Stimulated activated CD8-positive, alpha-beta memory T cell treated with anti-CD3 and anti-CD28 coated beads, Interleukin-2, amount 100 ng/mL, for 1 hour (primary cell): ENCODE results near the gene FZD7.
A peak's percentile ranks its signal among the peaks of the same experiment; 100 is the strongest.

Source experiments
- DNase-seq, 2 donors: peaks; one replicate each; pipeline ENCODE4 v3.0.0-alpha.2; 2020; ENCODE audit warnings: low read depth in 2 of 2

The FZD7 gene

DNA sequence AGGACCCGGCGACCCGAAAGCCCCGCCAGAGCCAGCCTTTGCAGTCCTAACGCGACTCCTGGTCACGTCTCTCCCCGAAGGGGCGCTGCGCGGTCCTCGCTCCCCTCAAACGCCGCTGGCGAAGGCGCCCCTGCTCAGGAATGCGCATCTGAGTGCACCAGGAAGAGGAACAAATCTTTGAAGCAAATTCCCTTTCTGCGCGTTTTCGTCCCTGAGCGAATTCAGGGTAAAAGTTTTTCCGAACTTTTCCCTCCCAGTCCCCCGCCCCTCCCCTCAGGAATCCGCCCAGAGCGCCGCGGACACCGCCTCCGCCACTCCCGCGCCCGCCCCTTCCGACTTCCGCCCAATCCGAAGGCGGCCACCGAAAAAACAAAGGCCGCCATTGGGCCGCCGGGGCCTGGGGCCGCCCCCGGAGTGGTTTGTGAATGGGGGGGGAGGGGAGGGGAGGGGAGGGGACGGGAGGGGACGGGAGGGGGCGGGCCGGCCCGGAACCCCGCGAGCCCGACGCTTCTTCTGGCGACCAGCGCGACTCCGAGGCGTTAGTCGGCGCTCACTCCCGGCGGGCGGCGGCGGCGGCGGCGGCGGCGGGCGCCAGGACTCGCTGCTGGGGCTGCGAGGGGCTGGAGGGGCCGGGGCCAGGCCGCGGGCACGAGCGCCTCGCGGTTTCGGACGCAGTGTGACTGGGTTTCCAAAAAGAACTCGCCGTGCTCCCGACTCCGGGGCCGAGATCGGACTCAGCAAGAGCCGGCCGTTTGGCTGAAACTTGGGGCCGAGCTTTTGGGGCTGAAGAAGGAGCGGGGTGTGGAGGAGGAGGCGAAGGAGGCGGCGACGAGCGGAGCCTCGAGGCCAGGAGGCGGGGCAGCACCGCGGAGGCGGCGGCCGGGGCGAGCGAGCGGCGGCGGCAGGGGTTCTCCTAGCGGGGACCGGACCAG lies at the start of gene FZD7:
FZD7 (plus strand) TSS at position 539 of the 932 bp plus-strand sequence. CDS start 793 bp downstream, outside the sequence.
- DNase-seq, result peak; percentile 60 to 76

DNA sequence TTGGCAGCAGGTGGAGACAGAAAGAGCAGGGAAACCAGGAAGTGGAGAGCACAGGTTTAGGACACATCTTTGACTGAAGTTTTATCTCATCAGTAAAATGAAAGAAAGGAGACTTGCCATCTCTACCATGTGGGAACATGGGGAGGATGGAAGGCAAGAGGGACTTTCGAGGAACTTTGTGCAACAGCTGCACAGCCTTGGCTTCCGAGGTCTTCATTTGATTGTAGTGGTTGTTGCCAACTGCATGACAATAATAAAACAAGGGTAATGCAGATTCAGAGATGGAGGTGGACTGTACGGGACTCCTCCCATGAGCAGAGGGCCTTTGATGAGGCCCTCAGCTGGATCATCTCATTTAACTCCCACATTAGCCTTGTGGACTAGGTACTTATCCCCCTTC lies 49.3 kb upstream of the FZD7 start:
- no peak for DNase-seq

DNA sequence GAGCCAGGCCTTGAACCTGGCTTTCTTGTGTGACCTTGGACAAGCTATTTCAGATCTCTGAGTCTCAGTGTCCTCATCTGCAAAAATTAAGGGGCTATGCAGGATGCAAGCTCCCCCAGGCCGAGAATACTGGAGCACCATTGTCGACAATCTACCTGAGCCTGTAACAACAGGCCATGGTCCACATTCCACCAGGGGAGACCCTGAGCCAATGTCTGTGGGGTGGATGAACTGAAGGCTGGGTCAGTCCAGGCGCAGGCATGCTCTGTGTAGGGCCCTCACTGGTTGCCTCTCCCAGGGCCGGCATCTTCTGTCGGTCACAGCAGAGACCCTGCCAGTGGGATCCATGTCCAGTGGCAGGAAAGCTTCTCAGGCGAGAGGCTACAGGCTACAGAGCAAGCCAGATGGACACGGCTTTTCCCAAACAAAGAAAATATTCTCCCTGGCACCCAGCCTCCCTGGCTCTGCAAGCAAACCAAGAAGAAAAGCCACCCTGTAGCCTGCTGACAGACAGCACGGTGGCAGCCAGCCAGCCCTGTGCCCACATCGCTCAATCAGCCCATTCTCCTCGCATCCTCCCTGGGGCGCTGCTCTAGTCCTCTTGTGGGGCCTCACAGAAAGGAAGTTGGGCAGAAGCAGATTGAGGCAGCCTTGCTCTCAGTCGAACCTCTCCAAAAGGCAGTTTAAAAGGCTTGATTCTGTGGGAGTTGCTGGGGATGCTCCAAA lies 48.7 kb upstream of the FZD7 start:
- DNase-seq, result no peak

DNA sequence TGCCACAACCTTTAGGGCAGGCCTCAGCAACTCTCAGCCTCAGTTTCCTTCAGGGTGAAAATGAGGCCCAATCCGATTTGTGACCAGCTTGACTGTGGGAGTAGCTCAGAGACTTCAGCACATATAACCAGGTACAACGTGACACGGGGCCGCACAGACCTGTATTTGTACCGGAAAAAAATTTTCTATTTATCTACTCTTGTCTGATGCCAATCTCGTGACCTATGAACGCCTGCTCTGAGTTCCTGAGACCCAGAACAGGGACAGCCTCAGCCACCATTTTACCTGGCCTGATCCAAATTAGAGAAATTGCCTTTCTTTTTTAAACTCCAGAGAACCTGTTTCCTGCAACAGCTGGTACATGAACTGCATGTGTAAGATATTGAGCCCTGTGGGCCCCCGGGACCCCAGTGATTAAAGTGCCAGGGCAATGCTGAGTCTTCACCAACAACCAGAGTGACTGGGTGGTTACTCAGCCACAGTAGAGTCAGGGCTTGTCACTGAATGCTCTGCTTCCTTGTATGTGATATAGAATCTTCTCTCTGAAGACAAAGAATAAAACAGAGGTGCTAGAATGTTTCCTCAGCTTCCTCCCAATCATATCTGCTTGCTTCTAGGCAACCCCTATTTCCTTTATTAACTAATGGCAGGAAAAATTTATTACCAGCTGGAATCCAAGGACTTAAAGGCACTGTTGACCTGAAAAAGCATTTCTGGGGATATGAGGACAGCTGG lies 47.8 kb upstream of the FZD7 start:
- DNase-seq, result no peak

DNA sequence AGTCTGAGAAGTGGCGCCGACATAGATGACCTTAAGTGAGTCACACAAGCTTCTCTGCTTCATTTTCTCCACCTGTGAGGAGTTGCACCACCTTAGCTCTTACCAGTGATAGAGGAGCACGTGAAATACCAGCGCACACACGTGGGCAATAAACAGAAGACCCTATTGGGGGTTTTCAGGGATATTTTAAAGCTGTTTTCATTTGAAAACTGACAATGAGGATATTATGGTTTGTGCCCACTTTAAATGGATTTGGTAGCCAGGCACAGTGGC lies 47.3 kb upstream of the FZD7 start:
- no peak for DNase-seq

DNA sequence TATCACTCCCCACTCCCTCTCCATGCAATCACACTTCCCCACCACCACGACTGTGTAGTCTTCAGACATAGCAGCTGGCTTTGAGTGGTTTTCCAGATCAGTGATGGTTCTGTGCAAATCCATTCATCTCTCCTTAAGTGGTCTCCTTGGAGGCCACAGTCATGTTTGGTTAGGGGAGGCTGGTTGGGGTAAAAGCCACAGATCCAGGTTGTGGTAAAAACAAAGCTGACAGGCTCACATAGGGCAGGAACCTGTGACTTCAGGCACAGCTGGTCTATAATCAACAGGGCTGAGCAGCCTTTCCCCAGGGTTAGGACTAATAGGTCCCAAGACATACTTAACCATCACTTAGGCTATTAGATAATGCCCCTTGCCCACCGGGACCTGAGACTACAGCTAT lies 46.2 kb upstream of the FZD7 start:
- DNase-seq, result no peak

DNA sequence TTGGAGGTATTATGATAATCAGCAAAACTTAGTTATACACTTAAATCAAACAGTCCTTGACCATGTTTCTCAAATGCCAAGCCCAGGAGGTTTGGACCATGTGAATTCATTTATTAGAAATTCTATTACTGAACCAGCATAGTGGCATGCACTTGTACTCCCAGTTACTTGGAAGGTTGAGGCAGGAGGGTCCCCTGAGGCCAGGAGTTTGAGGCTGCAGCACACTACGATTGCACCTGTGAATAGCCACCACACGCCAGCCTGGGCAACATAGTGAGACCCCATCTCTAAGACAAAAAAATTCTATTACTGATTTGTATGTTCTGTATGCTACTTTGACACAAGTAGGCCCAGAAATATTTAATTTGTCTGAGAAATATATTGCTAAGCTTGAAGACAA lies 43.6 kb upstream of the FZD7 start:
- no peak for DNase-seq

DNA sequence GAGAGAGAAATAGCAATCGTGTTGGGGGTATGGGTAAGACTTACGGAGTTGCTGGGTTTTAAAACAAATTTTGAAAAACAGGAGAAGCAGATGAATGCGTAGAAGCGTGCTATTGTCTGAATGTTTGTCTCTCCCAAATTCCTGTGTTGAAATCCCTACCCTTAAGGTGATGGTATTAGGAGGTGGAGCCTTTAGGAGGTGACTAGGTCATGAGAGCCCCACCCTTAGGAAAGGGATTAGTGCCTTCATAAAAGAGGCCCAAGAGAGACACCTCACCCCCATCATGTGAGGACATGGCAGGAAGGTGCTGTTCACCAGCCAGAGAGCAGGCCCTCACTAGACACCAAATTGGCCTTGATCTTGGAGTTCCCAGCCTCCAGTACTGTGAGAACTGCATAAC lies 40.7 kb upstream of the FZD7 start:
- no peak for DNase-seq

DNA sequence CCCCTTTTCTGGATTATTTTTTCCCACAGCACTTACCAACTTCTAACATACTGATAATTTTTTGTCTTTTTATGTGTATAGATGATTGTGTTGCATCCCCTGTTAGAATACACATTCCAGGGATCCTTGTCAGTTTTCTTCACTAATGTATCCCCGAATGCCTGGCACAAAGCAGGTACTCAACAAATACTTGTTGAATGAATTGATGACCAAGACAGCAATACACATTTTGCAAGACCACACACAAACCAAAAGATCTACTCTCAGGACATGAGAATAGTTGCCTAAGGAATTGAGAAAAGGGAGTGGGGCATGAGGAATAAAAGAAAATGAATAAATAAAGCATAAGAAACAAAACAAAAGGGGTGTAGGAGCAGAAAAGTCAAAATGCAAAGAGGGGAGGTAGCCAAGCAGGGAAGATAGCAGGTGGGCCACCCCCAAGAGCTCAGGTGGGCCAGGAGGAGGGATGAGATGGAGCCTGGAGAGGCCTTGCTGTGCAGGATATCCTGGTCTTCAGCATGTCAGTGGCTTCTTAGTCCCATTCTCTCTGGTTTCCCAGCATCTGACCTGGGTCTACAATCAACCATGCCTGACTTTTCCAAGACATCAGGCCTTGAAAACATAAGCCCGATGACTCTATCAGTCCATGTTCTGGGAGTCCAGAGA lies 38.5 kb upstream of the FZD7 start:
- DNase-seq, result no peak

DNA sequence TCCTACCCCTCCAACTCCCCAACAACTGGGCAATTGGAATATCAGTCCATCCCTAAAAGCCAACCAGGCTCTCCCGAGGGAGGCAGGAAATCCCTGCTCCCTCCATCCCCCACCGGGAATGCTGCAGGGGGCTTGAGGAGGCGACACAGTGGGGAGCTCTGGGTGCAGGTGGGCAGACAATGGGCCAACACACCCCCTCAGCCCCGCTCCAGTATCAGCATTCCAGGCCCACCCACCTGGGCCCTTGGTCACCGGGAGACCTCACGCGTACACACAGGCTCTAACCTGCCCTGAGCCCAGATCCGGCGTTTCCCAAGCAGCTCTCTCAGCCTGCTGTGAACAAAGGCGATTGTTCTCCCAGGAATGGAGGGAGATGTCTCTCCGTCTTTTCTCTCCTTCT lies 37.6 kb upstream of the FZD7 start:
- no peak for DNase-seq

DNA sequence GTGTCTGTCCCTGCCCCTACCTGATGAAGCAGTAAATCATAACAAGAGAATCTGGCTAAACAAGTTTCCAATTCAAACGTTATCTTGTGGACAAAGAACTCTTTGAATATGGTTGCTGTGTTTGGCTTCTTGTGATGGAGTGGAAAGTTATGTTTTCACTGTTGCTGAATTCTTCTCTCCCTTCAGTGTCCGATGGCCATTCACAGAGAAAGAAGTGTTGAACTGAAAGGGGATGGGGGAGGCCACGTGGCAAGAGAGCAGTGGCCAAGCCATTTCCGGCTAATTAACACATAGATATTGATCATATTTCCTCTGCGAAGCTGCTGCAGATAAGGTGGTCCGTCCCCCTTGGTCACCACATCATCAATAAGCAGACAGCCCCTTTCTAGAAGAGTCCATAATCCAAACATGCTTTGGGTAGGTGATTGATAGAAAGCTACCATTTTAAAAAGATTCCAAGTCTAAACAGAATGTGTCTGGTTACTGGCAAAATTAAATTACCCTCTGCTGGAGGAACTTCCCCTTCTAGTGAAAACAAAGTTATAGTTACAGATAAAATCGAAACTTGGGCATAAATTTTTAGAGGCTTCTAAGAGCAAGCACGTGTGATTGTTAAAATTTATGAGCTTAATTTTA lies 36.9 kb upstream of the FZD7 start:
- no peak for DNase-seq

DNA sequence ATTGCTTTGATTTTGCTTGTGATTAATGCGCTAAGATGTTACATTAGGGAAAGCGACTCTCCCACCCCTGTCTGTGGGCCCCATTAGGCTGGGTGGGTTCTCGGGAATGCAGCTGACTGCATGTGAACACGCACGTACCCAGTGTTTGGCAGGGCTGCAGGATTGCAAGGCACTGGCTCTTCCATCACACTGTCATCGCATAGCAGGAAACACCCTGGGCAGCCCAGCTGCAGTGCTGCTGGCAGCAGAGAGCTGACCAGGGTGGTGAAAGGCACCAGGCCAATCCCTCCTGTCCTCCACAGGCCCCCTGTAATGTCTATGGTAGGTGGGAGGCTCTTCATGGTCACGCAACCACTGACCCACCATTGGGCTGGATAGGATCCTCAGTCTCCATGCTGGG lies 34.4 kb upstream of the FZD7 start:
- DNase-seq, result no peak

DNA sequence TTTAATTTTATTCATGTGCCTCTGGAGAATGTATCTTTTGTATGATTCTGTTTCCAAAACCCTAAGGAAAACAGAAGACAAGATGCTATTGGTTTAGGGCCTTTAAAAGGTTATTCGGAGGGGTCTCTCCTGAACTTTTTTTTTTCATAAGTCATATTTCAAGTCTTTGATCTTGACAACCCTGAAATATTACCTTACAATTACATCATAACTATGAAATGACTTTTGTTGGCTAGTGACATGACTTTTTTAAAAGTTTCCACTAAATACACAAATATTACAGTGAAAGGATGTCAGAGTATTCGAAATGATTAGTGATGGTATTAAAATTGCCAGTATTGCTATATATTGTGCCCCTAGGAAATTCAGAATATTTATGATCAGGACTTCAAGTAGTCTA lies 31.8 kb upstream of the FZD7 start:
- DNase-seq, result no peak

DNA sequence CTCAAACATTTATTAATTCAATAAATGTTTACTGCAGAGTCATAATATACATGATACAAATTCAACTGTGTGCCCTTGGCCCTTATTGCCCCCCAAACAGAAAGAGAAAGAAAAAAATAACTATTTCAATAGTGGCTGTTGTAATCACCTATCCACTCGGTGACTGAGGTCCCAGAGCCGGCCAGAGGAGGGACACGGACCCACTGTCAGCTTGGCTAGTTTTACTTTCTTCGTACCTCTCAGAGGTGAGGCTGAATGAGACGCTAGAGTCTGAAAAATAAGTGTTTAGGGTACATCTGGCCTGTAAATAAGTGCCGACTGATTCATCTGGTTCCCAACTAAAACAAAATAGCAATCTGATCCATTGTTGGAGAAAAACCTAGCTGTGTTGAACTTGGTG lies 31.3 kb upstream of the FZD7 start:
- DNase-seq, result no peak

DNA sequence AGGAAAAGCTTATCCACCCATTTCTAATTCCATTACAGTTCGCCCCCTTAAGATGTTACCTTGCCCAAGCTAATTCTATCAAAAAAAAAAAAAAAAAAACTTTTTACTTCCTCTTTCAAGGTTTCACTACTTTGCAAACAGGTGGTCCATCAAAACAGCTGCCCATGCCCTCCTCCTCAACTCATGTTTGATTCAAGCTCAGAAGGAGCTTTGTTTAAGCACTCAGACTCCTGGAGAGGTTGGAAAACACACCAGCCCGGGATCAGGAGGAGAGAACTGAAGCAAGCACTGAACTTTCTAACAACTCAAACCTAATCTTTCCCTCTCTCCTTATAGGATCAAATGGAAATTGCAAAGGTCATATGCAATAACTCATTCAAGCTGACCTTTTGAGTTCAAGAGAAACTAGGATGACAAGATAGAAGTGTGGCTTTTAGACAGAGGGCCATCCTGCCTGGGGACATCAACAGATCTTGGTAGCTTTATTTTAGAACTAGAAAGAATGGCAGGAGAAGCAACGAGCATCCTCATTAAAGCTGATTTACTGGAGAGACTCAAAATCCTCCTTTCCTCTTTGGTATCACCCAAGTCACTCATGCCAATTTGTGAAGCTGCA lies 28.3 kb upstream of the FZD7 start:
- DNase-seq, result no peak

DNA sequence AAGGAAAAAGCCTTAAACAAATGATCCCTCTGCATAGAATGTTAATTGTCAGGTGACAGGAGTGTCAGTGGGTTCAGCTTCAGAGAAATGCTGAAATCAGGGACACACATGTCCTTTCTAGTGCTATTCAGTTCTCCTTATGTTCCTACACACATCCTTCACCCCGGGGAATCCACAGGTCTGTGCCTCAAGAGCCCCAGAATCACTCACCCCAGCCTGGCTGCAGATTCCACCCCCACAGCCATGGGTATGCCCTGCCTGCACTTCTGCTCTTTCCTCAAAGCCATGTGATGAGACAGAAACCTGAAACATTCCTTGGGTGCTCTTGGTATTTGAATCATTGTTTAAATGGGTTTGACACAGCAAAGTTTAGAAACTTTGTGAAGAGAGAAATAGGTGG lies 27.4 kb upstream of the FZD7 start:
- DNase-seq, result no peak

DNA sequence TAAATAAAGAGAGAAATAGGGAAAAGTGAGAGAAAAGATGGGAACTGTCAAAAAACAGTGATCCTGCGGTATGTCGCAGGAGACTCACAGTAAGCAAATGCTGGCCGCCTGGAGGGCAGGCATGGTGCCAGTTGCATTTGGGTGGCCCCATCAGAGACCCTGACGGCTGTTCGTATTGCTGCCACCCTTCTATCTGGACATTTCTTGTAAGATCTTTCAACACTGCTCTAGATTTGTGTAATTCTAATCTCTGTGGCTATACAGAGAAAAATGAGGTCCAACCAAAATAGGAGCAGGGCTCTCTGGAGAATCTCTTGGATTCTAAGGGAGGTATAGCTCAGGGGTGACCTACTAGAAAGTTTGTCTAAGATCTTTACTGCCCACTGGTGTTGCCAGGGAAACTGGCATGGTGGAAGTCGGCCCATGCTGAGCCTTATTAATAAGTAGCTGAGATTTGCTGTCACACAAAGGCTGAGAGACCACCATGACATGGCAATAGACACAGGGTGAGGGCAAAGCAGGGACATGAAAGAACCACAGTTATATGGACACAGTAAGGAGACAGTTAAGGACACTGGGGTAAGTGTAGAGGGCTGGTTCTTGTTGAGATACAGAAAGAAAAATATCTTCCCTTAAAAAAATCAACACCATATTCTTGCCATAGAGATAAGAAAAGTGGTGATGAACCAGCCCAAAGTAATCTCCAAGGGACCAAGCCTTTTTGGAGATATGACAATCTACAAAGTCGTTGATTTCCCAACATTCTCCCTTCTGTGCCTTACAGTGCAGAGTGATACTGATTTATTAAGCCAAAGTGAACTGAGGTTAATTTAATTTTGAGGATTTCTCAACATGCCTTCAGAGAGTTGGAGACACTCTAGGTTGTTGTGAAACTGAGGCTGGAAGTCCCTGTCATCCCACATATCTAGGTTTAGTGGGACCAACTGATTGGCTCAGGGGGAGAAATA lies 26.4 kb upstream of the FZD7 start:
- no peak for DNase-seq

DNA sequence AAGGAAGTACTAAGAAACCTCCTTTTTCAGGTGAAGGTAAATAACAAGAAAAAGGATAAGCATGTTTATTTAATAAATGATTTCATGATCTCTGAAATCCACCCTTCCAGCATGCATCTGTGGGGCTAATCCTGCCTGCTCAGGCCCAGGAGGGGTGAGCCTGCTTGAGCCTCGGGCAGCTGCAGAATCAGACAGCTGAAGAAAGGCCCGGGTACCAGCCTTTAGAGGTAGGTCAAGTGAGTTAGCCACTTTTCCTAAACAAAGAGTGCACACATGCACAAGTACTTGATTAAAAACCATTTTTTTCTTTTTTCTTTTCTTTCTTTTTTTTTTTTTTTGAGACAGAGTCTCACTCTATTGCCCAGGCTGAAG lies 25.7 kb upstream of the FZD7 start:
- no peak for DNase-seq

DNA sequence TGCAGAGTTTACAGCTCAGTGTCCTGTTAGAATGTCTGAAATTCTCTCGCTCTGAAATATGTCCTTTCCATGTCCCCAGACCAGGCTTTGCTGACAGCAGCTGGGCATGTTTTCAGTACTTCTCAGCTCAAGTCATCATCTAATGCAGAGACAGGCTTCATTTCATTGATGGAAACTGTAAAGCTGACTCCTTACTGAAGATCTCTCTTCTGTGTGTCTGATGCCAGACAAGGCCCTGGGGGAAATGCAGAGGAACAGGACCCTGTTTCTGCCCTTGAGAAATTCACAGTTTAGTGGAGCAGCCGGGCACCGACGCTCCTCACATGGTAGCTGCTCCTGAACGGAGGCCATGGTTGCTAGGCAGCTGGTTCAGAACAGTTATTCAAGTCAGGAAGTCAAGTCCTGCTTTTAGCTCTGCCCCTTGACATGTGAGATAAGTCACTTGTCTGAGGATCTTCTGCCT lies 24.6 kb upstream of the FZD7 start:
- no peak for DNase-seq

DNA sequence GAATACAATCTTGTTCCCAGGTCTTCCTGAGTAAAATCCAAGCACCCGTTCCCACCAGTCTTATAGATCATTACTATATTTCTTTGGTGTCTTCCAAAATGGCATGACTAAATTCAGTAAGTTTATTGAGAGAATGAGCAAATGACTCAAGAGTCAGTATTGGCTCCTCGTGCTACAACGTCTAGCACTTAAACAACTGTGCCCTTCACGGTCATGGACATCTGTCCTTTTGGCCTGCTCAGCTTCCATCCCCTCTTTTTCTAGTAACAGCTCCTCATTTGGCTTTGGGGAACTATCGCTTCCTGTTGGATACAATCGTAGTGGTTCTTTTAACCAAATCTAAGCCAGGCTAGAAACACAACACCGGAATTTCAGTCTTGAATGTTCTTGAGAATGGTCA lies 24.1 kb upstream of the FZD7 start:
- no peak for DNase-seq
